Measurements from ENCODE around the gene TPM1.
A peak's percentile ranks its signal among the peaks of the same experiment; 100 is the strongest.

The TPM1 gene

GRCh38 chr15:63044077-63044644, 1.6 kb downstream of the TPM1 start:
- Mint-ChIP-seq H3K27ac (no peak overlapping the region), H3K4me3 (no peak overlapping the region), H3K9me3 (no peaks in the 10 kb centered on the region), H3K4me1 (peaks cover 27% of the 10 kb centered on the region), H3K36me3 (peaks cover 6% of the 10 kb centered on the region)
- DNase-seq (ENCODE audit: low spot score in 2 of 2) (no peak), ATAC-seq (no peak)

- Mint-ChIP-seq H3K36me3 (peaks cover 6% of the 10 kb centered on the region), H3K4me1 (peaks cover 34% of the 10 kb centered on the region), H3K9me3 (no peaks in the 10 kb centered on the region), H3K4me3 (no peak overlapping the region), H3K27ac (no peak overlapping the region)
- no peak for DNase-seq (ENCODE audit: low spot score in 2 of 2)
- no peak for ATAC-seq
Observed at GRCh38 chr15:63044645-63045464, 2.3 kb downstream of the TPM1 start.

GRCh38 chr15:63045465-63045840, 2.9 kb downstream of the TPM1 start:
- peaks cover 36% of the 10 kb centered on the region for H3K4me1 Mint-ChIP-seq
- H3K4me3 Mint-ChIP-seq, result no peak overlapping the region
- peaks cover 6% of the 10 kb centered on the region for H3K36me3 Mint-ChIP-seq
- no peak for DNase-seq (ENCODE audit: low spot score in 2 of 2)
- no peak for ATAC-seq
- no peak overlapping the region for H3K27ac Mint-ChIP-seq
- no peaks in the 10 kb centered on the region for H3K9me3 Mint-ChIP-seq

GRCh38 chr15:63045879-63046278, 3.3 kb downstream of the TPM1 start:
- H3K4me1 Mint-ChIP-seq, result peaks cover 36% of the 10 kb centered on the region
- no peak overlapping the region for H3K4me3 Mint-ChIP-seq
- DNase-seq (ENCODE audit: low spot score in 2 of 2) (no peak), ATAC-seq (no peak)
- no peak overlapping the region for H3K27ac Mint-ChIP-seq
- H3K36me3 Mint-ChIP-seq, result peaks cover 6% of the 10 kb centered on the region
- H3K9me3 Mint-ChIP-seq, result no peaks in the 10 kb centered on the region

GRCh38 chr15:63046917-63047760, 4.6 kb downstream of the TPM1 start:
- ATAC-seq (no peak), DNase-seq (ENCODE audit: low spot score in 2 of 2) (no peak)
- Mint-ChIP-seq H3K4me1 (peaks cover 36% of the 10 kb centered on the region), H3K9me3 (no peaks in the 10 kb centered on the region), H3K27ac (peak overlapping the region; percentile 67), H3K4me3 (peak overlapping the region; percentile 85), H3K36me3 (peaks cover 6% of the 10 kb centered on the region)

GRCh38 chr15:63047792-63048114, 5.2 kb downstream of the TPM1 start:
- Mint-ChIP-seq H3K4me3 (peak overlapping the region; percentile 85), H3K27ac (peak overlapping the region; percentile 67), H3K36me3 (peaks cover 6% of the 10 kb centered on the region), H3K9me3 (no peaks in the 10 kb centered on the region), H3K4me1 (peaks cover 34% of the 10 kb centered on the region)
- DNase-seq (ENCODE audit: low spot score in 2 of 2) (no peak), ATAC-seq (no peak)

- H3K27ac Mint-ChIP-seq, result peak overlapping the region; percentile 81
- H3K36me3 Mint-ChIP-seq, result peaks cover 6% of the 10 kb centered on the region
- DNase-seq (ENCODE audit: low spot score in 2 of 2) (peak; percentile 81 to 93), ATAC-seq (peak; percentile 91)
- no peaks in the 10 kb centered on the region for H3K9me3 Mint-ChIP-seq
- H3K4me3 Mint-ChIP-seq, result peak overlapping the region; percentile 85
- peaks cover 29% of the 10 kb centered on the region for H3K4me1 Mint-ChIP-seq
Observed at GRCh38 chr15:63048115-63048775, 5.7 kb downstream of the TPM1 start.

- Mint-ChIP-seq H3K4me3 (peak overlapping the region; percentile 85), H3K9me3 (no peaks in the 10 kb centered on the region), H3K36me3 (peaks cover 6% of the 10 kb centered on the region), H3K27ac (peak overlapping the region; percentile 81), H3K4me1 (peaks cover 23% of the 10 kb centered on the region)
- no peak for DNase-seq (ENCODE audit: low spot score in 2 of 2)
- peak; percentile 4 for ATAC-seq
Observed at GRCh38 chr15:63048776-63049665, 6.5 kb downstream of the TPM1 start.

- Mint-ChIP-seq H3K4me3 (peak overlapping the region; percentile 85), H3K27ac (peak overlapping the region; percentile 81), H3K4me1 (peaks cover 19% of the 10 kb centered on the region), H3K9me3 (no peaks in the 10 kb centered on the region), H3K36me3 (peaks cover 6% of the 10 kb centered on the region)
- DNase-seq (ENCODE audit: low spot score in 2 of 2) (no peak), ATAC-seq (no peak)
Observed at GRCh38 chr15:63049783-63050371, 7.3 kb downstream of the TPM1 start.

- peaks cover 6% of the 10 kb centered on the region for H3K36me3 Mint-ChIP-seq
- ATAC-seq (no peak), DNase-seq (ENCODE audit: low spot score in 2 of 2) (no peak)
- H3K27ac Mint-ChIP-seq, result no peak overlapping the region
- peaks cover 19% of the 10 kb centered on the region for H3K4me1 Mint-ChIP-seq
- no peaks in the 10 kb centered on the region for H3K9me3 Mint-ChIP-seq
- no peak overlapping the region for H3K4me3 Mint-ChIP-seq
Observed at GRCh38 chr15:63050731-63051155, 8.2 kb downstream of the TPM1 start.

- ATAC-seq (no peak), DNase-seq (ENCODE audit: low spot score in 2 of 2) (no peak)
- Mint-ChIP-seq H3K36me3 (peaks cover 9% of the 10 kb centered on the region), H3K27ac (no peak overlapping the region), H3K4me1 (peaks cover 19% of the 10 kb centered on the region), H3K4me3 (no peak overlapping the region), H3K9me3 (no peaks in the 10 kb centered on the region)
Observed at GRCh38 chr15:63051156-63052066, 8.9 kb downstream of the TPM1 start.

- no peak for DNase-seq (ENCODE audit: low spot score in 2 of 2)
- Mint-ChIP-seq H3K9me3 (no peaks in the 10 kb centered on the region), H3K4me3 (no peak overlapping the region), H3K4me1 (peaks cover 19% of the 10 kb centered on the region), H3K27ac (no peak overlapping the region), H3K36me3 (peaks cover 12% of the 10 kb centered on the region)
- ATAC-seq, result no peak
Observed at GRCh38 chr15:63052077-63052841, 9.7 kb downstream of the TPM1 start.

Measured in stimulated activated effector memory CD8-positive, alpha-beta T cell treated with anti-CD3 and anti-CD28 coated beads, Interleukin-12 subunit alpha, Interleukin-12 subunit beta, amount 100 ng/mL, for 72 hours (primary cell).